GM12878 (cell line): ENCODE measurements around the gene ARHGEF3. TPM values are rescaled to one million over a fixed set of nuclear protein-coding genes. Genes with fewer than 3 reads are reported as not detected.

Experiments used
- BCLAF1 ChIP-seq: fragments of 450-650 bp; IDR thresholded peaks from 2 replicates; pipeline ENCODE4 v1.6.1; 2017; ENCODE audit warnings: antibody characterized with exemption, mild to moderate bottlenecking, moderate library complexity
- NFIC ChIP-seq: IDR thresholded peaks from 2 replicates; pipeline ENCODE4 v1.6.1; 2012; ENCODE audit warnings: low read depth, mild to moderate bottlenecking, inconsistent platforms, low read length, moderate library complexity
- NR2C1 ChIP-seq: fragments of 450-650 bp; IDR thresholded peaks from 2 replicates; pipeline ENCODE4 v1.6.1; 2017; ENCODE audit warnings: antibody characterized with exemption, mild to moderate bottlenecking, moderate library complexity
- NR2C2 ChIP-seq: IDR thresholded peaks from 2 replicates; pipeline ENCODE4 v1.6.1; 2011; ENCODE audit warnings: borderline replicate concordance, low read depth; ENCODE audit not compliant: control insufficient read depth, insufficient read length
- PBX3 ChIP-seq: IDR thresholded peaks from 2 replicates; pipeline ENCODE4 v1.6.1; 2011; ENCODE audit warnings: mild to moderate bottlenecking, low read depth, low read length, moderate library complexity; ENCODE audit not compliant: insufficient replicate concordance
- RFX5 ChIP-seq: IDR thresholded peaks from 2 replicates; pipeline ENCODE4 v1.6.1; 2011; ENCODE audit warnings: low read depth, low read length, improper control_type of control experiment
- polyA plus RNA-seq, 11 experiments: library from polyadenylated mRNA; depleted of rRNA in 4 of 11; unstranded in 6 of 11; stranded (reverse) in 5 of 11; fragments of >200 nt; fragmentation: Nextera tagmentation in 4 of 11; fragmentation: Illumina TruSeq in 1 of 11; extraction: Ambion mirVana in 4 of 11; extraction: Trizol in 1 of 11; gene quantifications; 1 replicate in 1 of 11; 2 replicates in 10 of 11; pipeline versions ENCODE4 v1.2.1 to v1.2.3, GENCODE V29; 2011 to 2016; ENCODE audit warnings: inconsistent platforms in 2 of 11, missing spikeins in 2 of 11, low read depth in 1 of 11
- total RNA-seq, 4 experiments: library from RNA; depleted of rRNA in 3 of 4; stranded (reverse); fragments of >200 nt in 3 of 4; fragmentation: Illumina TruSeq in 1 of 4; extraction: Trizol in 1 of 4; gene quantifications; 2 replicates each; pipeline versions ENCODE4 v1.2.1 to v1.2.3, GENCODE V29; 2013 to 2021
- TF ChIP-seq, protein P1 (sequence below): IDR thresholded peaks from 2 replicates; pipeline ENCODE4 v1.6.1; 2012; ENCODE audit warnings: low read length, inconsistent platforms

ARHGEF3 gene
- total and polyA plus RNA-seq, 10 of the 15 experiments (the other 5 are each of a cell fraction or from before 2014, with no cell fraction given): 21.8 to 78.7 (median 56.2) TPM

- no peak for TF ChIP-seq BCLAF1
- TF ChIP-seq NFIC: no peak
- TF ChIP-seq NR2C2: no peak
- TF ChIP-seq, protein P1, sequence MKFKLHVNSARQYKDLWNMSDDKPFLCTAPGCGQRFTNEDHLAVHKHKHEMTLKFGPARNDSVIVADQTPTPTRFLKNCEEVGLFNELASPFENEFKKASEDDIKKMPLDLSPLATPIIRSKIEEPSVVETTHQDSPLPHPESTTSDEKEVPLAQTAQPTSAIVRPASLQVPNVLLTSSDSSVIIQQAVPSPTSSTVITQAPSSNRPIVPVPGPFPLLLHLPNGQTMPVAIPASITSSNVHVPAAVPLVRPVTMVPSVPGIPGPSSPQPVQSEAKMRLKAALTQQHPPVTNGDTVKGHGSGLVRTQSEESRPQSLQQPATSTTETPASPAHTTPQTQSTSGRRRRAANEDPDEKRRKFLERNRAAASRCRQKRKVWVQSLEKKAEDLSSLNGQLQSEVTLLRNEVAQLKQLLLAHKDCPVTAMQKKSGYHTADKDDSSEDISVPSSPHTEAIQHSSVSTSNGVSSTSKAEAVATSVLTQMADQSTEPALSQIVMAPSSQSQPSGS: no peak
- no peak for TF ChIP-seq RFX5
- TF ChIP-seq NR2C1: no peak
- no peak for TF ChIP-seq PBX3
These were observed 119.2 kb downstream of the ARHGEF3 start (continued) for GRCh38 chr3:56682462-56683121.
